ENCODE measurements around the gene SERPINB10. TPM values are rescaled to one million over a fixed set of nuclear protein-coding genes. Genes with fewer than 3 reads are reported as not detected.
"Not testable (repeated sequence)": the region's sequence is repeated elsewhere in the genome, so short reads cannot be mapped to it uniquely, and the experiment has no call there.

The SERPINB10 gene
- total RNA-seq, 1 donor from 2014 or later: not detected

- intact Hi-C loops (cut with micrococcal nuclease): loop anchor here (1.0 to 5.0 kb wide), 2 partner anchors 46 to 88 kb away; no protein-coding TSS in a partner anchor
Measured at GRCh38 chr18:63890950-63891304, 16.8 kb upstream of the SERPINB10 start.

DNA sequence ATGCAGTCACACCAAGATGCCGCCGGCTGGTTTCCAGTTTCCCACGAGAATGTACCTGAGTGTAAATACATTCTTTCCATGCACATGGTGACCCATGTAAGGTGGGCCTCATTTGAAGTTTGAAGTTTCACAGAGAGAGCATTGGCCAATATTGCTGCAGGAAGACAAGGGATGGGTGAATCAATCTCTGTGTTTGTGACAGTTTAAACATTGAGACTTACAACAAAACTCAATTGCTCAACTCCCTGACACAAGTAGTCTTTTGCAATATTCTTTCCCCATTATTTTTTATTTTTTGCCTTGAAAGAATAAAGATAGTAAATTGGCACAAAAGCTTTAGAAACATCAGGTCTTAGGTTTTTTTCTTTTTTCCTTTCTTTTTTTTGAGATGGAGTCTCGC lies 15.2 kb upstream of the SERPINB10 start:
- intact Hi-C loops (cut with micrococcal nuclease): loop anchor here (5.0 kb wide), 1 partner anchor 45 kb away; no protein-coding TSS in a partner anchor

DNA sequence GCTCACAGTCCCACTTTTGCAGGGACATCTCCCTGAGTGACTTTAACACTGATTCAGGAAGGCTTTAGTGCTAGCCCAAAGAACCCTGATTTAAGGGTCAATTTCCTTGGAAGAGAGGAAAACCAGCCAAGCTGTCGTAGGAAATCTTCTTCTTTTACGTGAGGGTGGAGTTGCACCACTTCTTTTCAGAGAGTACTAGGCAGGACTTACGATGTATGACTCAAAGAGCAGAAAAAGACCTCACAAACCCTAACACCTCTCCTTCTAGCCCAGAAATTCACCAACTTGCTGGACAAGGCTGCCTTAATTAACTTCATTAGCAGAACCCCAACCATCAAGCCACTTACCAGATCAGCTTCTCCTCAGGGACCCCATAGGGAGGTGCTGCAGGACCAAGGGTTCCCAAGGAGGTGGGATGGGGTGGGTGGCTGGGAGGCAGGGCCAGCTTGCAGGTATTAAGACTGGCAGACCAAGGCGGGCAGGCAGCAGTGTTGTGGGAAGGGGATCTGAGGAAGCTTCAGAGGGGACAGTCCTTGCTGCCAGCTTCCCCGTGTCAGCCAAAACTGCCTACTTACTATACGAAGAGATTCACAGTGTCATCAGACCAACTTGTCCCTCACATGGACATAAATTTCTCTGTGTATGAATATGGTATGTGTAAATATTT lies 13.5 kb upstream of the SERPINB10 start:
- intact Hi-C loops (cut with micrococcal nuclease): loop anchor here (5.0 kb wide), 1 partner anchor 43 kb away; no protein-coding TSS in a partner anchor

DNA sequence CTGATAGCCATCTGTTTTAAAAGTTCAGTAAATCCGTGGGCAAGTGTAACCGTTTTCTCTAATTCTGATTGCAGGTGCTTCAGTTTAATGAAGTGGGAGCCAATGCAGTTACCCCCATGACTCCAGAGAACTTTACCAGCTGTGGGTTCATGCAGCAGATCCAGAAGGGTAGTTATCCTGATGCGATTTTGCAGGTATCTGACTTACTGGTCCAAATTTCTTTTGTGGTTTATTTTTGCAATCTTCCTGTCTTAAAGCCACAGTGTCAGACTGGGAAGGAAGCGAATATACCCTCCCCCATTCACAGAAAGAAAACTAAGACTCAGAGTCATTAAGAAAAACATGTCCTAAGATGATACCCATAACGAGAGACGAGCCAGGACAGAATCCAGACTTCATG lies 12.6 kb upstream of the SERPINB10 start:
- intact Hi-C loops (cut with micrococcal nuclease): no loop called here

DNA sequence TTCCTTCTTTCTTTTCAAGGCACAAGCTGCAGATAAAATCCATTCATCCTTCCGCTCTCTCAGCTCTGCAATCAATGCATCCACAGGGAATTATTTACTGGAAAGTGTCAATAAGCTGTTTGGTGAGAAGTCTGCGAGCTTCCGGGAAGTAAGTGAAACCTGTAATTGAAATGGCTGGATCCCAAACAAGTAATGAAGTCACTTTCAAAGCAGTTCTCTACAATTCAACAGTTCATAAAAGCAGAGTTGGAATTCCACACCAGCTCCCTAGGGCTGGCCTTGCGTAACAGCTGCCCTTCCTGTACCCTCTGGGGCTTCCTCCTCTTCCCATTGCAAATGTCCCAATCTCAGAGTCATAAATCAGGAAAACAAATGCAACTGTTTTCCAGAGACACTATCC lies 10.7 kb upstream of the SERPINB10 start:
- intact Hi-C loops (cut with micrococcal nuclease): no loop called here

- intact Hi-C loops (cut with micrococcal nuclease): no loop called here
Measured at GRCh38 chr18:63899206-63899605, 8.6 kb upstream of the SERPINB10 start.

GRCh38 chr18:63903851-63904570 lies 3.7 kb upstream of the SERPINB10 start:
- intact Hi-C loops (cut with micrococcal nuclease): no loop called here

DNA sequence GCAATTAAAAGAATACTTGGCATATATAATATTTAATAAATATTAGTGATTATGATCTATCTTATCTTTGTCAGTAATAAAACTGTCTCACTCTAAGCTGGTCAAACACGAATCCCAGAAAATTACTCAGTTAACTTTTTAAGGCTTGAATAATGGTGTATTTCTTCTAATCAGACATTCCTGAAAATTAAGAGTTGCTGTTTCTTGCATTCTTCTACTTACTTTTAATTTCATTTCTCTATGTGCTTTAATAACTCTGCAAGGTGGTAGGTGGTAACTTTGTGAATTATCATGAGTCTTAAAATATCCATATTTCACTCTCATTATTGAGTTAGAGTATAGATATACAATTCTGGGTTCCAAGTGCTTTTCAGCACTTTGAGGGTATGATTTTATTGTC lies 3.1 kb upstream of the SERPINB10 start:
- intact Hi-C loops (cut with micrococcal nuclease): no loop called here

GRCh38 chr18:63905361-63905760 lies 2.4 kb upstream of the SERPINB10 start:
- intact Hi-C loops (cut with micrococcal nuclease): no loop called here

- intact Hi-C loops (cut with micrococcal nuclease): no loop called here
Measured at GRCh38 chr18:63906056-63906455, 1.7 kb upstream of the SERPINB10 start.

GRCh38 chr18:63908858-63909257 lies 1.1 kb downstream of the SERPINB10 start:
- intact Hi-C loops (cut with micrococcal nuclease): no loop called here

GRCh38 chr18:63909870-63910269 lies 2.1 kb downstream of the SERPINB10 start:
- intact Hi-C loops (cut with micrococcal nuclease): no loop called here

GRCh38 chr18:63917817-63918216 lies 10.1 kb downstream of the SERPINB10 start:
- intact Hi-C loops (cut with micrococcal nuclease): no loop called here

- intact Hi-C loops (cut with micrococcal nuclease): no loop called here
Measured at GRCh38 chr18:63922049-63922448, 14.3 kb downstream of the SERPINB10 start.

DNA sequence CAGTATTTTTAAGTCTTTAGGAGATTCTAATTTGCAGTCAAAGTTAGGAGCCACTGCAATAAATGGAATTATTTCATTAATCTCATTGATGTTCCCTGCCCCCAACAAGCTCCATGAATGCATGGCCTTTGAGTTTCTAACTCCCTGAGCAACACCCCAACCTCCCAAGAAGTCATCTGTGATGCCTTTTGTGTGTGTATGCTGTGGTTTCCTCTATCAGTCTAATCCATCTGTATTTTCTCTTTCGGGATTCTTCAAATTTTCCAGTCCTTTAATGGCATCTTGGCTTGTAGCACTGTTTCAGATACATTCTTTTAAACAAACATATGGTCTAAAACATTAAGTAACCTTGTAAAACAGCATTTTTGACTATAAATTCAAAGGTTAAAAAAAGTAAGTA lies 16.8 kb downstream of the SERPINB10 start:
- intact Hi-C loops (cut with micrococcal nuclease): no loop called here

DNA sequence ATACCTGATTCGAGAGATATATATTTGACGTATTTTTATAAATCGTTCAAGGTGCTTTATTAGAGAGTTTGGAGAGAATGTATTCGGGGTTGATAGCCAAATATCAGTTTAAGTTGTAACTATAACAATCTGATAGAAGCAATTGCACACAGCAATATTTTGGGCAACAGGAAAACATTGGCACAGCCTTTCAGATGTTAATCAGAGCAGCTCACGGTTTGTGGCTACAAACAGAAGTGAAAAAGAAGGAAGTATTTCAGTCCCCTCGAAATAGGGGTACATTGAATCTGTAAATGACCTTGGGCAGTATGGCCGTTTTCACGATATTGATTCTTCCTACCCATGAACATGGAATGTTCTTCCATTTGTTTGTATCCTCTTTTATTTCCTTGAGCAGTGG lies 20.6 kb downstream of the SERPINB10 start:
- intact Hi-C loops (cut with micrococcal nuclease): no loop called here

DNA sequence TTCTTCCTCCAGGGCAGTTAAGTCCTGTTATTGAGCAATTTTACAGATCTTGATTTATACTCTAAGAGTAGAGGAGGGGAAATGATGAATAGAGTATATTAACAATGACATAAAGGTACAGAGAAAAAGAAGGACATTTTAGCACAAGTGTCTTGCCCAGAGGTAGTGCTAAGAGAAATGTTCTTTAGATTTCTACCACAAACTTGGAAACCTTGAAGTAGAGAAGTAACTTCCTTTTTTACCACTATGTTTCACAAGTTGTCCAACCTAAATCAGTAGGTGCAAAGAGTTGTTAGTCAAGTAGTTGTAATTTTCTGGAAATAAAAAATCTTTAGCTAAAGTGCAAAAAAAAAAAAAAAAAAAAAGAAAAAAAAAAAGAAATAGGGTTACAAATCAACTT lies 21.6 kb downstream of the SERPINB10 start:
- intact Hi-C loops (cut with micrococcal nuclease): not testable (repeated sequence)

- intact Hi-C loops (cut with micrococcal nuclease): no loop called here
Measured at GRCh38 chr18:63930773-63931354, 23.1 kb downstream of the SERPINB10 start.

DNA sequence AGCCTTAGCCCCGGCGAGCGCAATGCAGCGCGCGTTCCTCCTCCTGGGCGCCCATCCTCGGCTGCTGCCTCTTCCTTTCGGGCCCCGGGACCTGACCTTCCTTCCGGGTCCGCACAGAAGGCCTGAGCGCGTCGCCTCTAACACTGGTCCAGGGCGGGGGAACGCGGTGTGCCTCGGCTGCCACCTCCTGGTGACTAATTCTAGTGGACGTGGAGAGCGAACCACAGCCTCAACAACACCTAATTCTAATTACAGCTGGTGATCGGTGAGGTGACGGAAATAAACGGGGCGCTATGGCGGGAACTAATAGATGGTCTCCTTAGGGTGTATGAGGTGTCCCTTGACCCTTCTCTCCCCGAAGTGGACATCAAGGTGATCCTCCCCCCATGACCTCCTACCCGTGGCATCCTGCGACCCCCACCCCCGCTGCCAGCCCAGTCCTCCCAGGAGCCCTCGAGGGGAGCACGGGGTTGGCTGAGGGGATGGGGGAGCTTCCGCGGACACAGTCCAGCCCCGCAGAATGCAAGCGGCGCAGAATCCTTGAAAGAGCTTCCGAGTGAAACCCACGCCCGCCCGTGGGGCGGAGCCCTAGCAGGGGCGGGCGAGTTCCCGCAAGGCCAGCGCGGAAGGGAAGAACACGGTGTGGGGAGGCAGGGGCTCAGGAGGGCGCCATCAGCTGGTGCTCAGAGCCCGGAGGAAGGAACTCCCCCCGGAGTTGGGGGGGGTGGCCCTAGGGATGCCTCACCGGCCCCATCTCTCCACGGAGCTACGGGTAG lies 28.6 kb downstream of the SERPINB10 start:
- intact Hi-C loops (cut with micrococcal nuclease): loop anchor here (1.0 to 5.0 kb wide), 4 partner anchors 36 to 418 kb away; partner anchors contain the start of gene SERPINB8

GRCh38 chr18:63936932-63937393 lies 29.2 kb downstream of the SERPINB10 start:
- intact Hi-C loops (cut with micrococcal nuclease): loop anchor here (1.0 to 5.0 kb wide), 4 partner anchors 35 to 418 kb away; partner anchors contain the start of gene SERPINB8

DNA sequence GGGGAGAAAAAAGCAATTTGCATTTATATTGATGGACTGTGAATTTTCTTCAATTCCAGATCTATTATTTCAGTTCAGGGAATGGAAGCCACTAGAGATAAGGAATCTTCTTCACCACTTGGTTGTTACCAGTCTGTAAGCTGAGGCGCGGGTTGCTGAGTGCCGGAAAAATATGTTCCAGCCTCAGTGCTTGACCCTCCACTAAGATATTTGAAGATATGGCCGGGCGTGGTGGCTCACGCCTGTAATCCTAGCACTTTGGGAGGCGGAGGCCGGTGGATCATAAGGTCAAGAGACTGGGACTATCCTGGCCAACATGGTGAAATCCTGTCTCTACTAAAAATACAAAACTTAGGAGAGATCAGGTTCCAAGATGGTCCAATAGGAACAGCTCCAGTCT lies 32.2 kb downstream of the SERPINB10 start:
- intact Hi-C loops (cut with micrococcal nuclease): no loop called here
